DLD1 (cell line): ENCODE measurements around the gene EPHB2.

Experiments
- in situ Hi-C: cut with HindIII; loops from 2 replicates; pipeline ENCODE4 v1.10.0; 2017; ENCODE audit warnings: low sequenced_read_pairs

The EPHB2 gene

GRCh38 chr1:22851517-22851916, 140.9 kb downstream of the EPHB2 start:
- in situ Hi-C loops, result no loop called here

GRCh38 chr1:22852144-22852655, 141.6 kb downstream of the EPHB2 start:
- in situ Hi-C loops, result no loop called here

- in situ Hi-C loops, result no loop called here
Measured at GRCh38 chr1:22853651-22854185, 143.1 kb downstream of the EPHB2 start.

GRCh38 chr1:22854688-22855565, 144.3 kb downstream of the EPHB2 start:
- in situ Hi-C loops, result no loop called here

DNA sequence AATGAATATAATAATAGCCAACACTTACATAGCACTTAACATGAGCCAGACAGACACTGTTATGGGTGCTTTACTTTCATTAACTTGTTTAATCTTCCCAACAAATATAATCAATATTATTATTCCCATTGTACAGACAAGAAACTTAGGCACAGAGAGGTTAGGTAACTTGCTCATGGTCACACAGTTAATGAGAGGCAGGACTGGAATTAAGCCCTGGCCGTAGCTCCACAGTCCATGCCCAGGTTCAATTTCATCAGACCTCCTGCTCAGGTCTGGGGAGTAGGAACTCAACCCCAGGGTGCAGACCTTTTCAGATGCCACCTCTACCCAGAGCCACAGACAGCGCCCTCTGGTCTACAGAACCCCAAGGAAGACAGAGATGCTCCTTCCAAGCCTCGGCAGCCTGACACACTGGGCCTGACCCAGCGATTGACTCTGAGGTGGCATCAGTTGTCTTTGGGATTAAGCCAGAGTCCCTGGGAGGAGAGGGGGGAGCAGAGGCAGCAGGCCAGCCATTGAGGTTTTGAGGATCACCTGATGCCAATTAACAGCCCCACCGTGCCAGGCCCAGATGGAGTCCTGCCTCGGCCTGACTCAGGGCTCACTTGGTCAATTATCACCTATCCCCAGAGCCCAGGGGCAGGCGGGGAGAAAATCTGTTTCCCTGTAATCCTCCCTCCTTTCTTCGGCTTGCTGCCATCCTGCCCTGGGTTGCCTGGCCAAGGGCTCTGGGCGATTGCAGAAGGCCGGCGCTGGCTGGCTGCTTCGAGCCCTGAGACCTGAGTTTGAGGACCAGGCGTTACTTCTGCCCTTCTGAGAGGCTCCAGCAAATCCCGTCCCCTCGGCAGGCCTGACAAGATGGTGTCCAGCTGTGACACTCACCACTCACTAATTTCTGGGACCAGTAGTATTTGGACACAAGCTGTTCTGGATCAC, 145.3 kb downstream of the EPHB2 start:
- in situ Hi-C loops, result no loop called here

- in situ Hi-C loops, result no loop called here
Measured at GRCh38 chr1:22857661-22858060, 147.0 kb downstream of the EPHB2 start.

DNA sequence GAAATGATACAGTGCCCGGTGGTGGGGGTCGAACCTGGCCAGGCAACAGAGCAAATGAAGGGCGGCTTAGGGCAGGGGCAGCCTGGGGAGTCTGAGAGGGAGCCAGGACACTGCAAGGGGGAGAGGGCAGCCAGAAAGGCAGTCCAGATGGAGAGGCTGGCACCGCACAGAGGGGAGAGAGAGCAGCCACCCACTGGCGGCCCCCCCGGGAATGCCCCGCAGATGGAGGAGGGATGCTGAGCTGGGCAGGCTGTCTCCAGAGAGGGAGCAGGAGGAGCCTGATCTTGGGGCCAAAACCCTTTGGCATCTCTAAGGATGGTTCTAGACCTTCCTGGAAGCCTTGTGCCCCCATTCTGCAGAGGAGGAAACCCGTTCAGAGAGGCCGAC, 149.8 kb downstream of the EPHB2 start:
- in situ Hi-C loops, result no loop called here

GRCh38 chr1:22860883-22861385, 150.3 kb downstream of the EPHB2 start:
- in situ Hi-C loops, result no loop called here

DNA sequence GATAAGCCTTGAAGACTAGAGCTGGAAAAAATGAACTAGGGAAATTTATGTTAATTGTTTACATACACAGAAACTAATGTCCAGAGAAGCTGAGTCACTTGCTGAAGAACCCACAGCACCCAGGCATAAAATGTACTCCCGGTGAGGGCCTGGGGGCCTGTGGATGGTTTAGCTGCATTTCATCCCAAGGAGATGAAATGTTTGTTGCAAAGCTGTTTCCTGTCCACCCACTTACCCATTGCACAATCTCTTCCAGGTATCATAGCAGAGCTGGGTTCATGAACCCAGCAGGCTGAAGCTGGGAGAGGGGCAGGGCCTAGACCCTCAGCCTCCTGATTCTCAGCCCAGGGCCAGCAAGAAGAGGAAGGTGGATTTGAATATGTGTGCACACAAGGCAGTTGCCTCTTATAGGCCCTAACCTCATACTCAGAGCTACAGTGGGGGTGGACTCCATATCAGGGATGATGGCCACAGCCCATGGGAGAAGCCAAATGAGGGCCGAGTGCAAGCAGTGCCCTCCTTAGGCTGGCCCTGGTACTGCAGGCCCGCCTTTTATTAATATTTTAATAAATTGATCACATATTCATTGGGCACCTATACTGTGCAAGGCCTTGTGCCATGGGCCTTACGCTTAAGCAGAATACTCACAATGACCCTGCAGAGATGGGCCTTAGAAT, 151.3 kb downstream of the EPHB2 start:
- in situ Hi-C loops, result no loop called here

DNA sequence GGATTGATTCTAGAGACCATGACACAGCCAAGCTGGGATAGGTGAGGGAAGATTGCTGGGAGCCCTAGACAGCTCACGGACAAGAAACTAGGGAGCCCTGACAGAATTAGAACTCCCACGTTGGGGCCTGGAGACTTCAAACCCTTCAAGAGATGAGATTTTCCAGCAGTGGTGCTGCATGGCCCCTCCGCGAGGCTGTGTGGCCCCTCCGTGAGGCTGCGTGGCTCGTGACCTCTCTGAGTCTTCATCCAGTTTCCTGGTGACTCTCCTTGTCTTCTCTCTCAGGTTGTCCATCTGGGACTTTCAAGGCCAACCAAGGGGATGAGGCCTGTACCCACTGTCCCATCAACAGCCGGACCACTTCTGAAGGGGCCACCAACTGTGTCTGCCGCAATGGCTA, 152.1 kb downstream of the EPHB2 start:
- in situ Hi-C loops, result no loop called here

- in situ Hi-C loops, result no loop called here
Measured at GRCh38 chr1:22863766-22864165, 153.1 kb downstream of the EPHB2 start.

GRCh38 chr1:22864886-22865285, 154.2 kb downstream of the EPHB2 start:
- in situ Hi-C loops, result no loop called here

- in situ Hi-C loops, result no loop called here
Measured at GRCh38 chr1:22865736-22866135, 155.1 kb downstream of the EPHB2 start.

DNA sequence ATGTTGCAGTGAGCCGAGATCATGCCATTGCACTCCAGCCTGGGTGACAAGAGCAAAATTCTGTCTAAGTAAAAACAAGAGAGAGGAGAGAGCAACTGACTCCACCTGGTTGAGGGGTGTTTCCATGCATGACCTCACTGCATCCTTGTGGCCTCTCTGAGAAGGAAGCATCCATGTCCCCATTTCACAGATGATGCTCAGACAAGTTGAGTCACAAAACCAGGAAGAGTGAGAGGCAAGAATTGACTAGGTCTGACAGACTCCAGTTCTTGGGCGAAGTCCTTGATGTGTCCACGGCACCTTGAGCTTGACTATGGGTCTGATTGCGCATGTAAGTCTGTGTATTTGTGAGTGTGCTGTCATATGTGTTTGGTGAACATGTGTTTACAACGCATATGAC, 156.2 kb downstream of the EPHB2 start:
- in situ Hi-C loops, result no loop called here

GRCh38 chr1:22868331-22868730, 157.7 kb downstream of the EPHB2 start:
- in situ Hi-C loops, result no loop called here

GRCh38 chr1:22869325-22869724, 158.7 kb downstream of the EPHB2 start:
- in situ Hi-C loops, result no loop called here

DNA sequence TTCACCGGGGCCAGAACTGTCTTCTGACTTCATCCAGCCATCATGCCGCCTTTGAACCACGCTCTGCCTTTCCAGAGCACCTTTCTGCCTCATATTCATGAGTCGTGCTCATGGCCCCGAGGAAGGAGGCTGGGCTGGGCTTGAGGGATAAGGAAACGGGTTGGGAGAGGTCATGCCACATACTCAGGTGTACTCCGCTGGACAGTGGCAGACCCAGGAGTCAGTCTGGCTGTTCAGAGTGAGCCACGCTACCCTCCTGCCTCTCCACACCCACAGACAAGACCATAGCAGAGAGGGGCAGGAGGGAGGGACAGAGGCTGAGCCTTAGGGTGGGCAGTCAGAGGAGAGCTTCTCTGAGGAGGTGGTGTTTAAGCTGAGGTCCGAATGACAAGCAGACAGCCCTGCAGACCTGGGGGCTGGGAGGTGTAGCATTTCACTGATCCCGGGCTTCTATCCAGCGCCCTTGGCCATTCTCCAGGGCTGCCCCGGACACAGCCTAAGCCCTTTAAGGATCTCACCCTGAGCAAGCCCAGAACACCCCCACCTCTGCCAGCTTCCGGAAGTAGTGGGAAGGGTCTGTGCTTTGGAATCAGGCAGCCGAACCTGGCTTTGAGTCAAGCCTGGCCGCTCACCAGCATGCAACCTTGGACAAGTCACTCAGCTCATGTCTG, 159.7 kb downstream of the EPHB2 start:
- in situ Hi-C loops, result no loop called here

GRCh38 chr1:22872981-22873664, 162.5 kb downstream of the EPHB2 start:
- in situ Hi-C loops, result no loop called here

DNA sequence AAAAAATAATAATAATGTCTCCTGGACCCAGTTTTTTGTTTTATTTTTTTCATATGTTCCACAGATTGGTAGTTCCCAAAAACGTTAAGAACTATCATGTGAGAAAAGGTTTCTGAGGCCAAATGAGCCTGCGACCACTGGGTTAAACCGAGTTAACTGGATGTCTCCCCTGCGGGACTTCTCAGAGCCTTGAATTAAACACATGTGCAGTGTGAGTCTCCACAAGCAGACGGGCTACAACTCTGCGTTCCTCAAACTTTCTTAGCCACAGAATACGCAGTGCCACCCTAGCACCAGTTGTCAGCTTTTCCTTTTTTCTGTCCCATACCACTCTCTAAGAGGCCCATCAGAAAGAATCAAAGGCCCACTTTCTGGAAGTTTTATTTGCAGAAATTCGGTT, 164.1 kb downstream of the EPHB2 start:
- in situ Hi-C loops, result loop anchor here (25.0 kb wide), 1 partner anchor 162 kb away; the partner anchor contains the start of gene EPHB2
